Keratinocyte (primary cell): Measurements from ENCODE around the gene BNIP1.

Experiments used
- CTCF ChIP-seq, 3 experiments: IDR thresholded peaks in 1 of 3; conservative IDR thresholded peaks in 1 of 3; optimal IDR thresholded peaks in 1 of 3; 2 replicates in 2 of 3; 3 replicates in 1 of 3; pipeline versions ENCODE3 to v1.5.1; 2011; ENCODE audit warnings: low read length in 3 of 3, mild to moderate bottlenecking in 3 of 3, moderate library complexity in 2 of 3, control low read depth in 1 of 3, inconsistent platforms in 1 of 3; ENCODE audit not compliant: insufficient read depth in 2 of 3; ENCODE audit errors: extremely low read depth in 1 of 3
- EZH2 ChIP-seq: IDR thresholded peaks from one replicate; pipeline ENCODE4 v1.6.1; 2012; ENCODE audit warnings: inconsistent platforms, mild to moderate bottlenecking, low read length, moderate library complexity

- TF ChIP-seq CTCF (optimal IDR thresholded peaks at IDR 0.05 in 1 of 3, IDR thresholded peaks at IDR 0.05 in 1 of 3, conservative IDR thresholded peaks at IDR 0.05 in 1 of 3; ENCODE audit: extremely low read depth in 1 of 3, insufficient read depth in 2 of 3, low read length in 3 of 3) (no peak), EZH2 (no peak)
Observed at GRCh38 chr5:173165177-173166016, 21.1 kb downstream of the BNIP1 start.
